DOHH2 (cell line): Measurements from ENCODE around the gene BOK.

Experiments
- EZH2phosphoT487 ChIP-seq: fragments of 200-600 bp; sonication (generic); IDR thresholded peaks from 2 replicates; pipeline ENCODE4 v1.6.1; 2017; ENCODE audit warnings: borderline replicate concordance, mild to moderate bottlenecking, antibody characterized with exemption, low read length, moderate library complexity, mixed read lengths
- TF ChIP-seq, protein P1 (sequence below): fragments of 200-600 bp; sonication (generic); IDR thresholded peaks from one replicate; pipeline ENCODE4 v1.5.1; 2014; ENCODE audit warnings: antibody characterized with exemption, mild to moderate bottlenecking, low read depth, low read length; ENCODE audit not compliant: poor library complexity, severe bottlenecking

DNA sequence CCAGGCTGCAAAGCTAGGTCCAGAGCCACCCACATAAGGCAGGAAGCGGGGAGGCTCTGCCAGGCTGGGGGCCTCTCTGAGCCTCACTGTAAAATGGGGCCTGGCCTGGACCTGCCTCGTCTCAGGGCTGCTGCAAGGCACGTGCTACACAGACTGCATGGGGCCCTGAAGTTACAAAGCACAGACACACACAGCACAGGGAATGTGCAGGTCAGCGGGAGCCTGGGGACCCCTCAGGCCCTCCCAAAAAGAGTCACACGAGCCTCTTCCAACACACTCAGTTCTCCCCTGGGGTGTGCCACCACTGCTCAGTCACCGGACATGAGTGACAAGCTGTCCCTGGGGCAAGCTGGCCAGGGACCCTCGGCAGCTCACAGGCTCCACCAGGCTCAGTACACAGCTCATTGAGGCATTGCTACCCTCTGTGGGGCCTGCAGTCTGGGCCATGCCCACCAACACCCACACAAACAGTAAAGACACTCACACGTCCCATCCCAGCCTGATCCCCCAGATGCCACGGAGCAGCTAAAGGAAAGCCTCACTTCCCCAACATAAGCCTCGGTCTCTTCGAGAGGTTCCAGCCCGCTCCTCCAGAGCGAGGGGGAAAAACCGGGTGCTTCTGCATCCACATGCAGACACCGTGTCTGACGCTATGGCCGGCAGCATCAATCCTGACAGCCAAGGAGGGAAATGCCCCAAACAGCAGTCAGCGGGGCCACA is 33.7 kb downstream of the BOK start:
- TF ChIP-seq, protein P1, sequence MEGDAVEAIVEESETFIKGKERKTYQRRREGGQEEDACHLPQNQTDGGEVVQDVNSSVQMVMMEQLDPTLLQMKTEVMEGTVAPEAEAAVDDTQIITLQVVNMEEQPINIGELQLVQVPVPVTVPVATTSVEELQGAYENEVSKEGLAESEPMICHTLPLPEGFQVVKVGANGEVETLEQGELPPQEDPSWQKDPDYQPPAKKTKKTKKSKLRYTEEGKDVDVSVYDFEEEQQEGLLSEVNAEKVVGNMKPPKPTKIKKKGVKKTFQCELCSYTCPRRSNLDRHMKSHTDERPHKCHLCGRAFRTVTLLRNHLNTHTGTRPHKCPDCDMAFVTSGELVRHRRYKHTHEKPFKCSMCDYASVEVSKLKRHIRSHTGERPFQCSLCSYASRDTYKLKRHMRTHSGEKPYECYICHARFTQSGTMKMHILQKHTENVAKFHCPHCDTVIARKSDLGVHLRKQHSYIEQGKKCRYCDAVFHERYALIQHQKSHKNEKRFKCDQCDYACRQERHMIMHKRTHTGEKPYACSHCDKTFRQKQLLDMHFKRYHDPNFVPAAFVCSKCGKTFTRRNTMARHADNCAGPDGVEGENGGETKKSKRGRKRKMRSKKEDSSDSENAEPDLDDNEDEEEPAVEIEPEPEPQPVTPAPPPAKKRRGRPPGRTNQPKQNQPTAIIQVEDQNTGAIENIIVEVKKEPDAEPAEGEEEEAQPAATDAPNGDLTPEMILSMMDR: no peak
- TF ChIP-seq EZH2phosphoT487: no peak
